ENCODE results near the gene SEZ6L.

The SEZ6L gene

GRCh38 chr22:26251869-26252268 is 82.6 kb downstream of the SEZ6L start:
- FAIRE-seq: no peak

GRCh38 chr22:26259510-26259909 is 90.2 kb downstream of the SEZ6L start:
- no peak for FAIRE-seq

- no peak for FAIRE-seq
Measured at GRCh38 chr22:26264162-26264561, 94.9 kb downstream of the SEZ6L start.

GRCh38 chr22:26265281-26265680 is 96.0 kb downstream of the SEZ6L start:
- FAIRE-seq: no peak

GRCh38 chr22:26265909-26266308 is 96.6 kb downstream of the SEZ6L start:
- FAIRE-seq: no peak

GRCh38 chr22:26267856-26268255 is 98.6 kb downstream of the SEZ6L start:
- FAIRE-seq: no peak

- FAIRE-seq: no peak
Measured at GRCh38 chr22:26269572-26269971, 100.3 kb downstream of the SEZ6L start.

GRCh38 chr22:26271427-26271826 is 102.2 kb downstream of the SEZ6L start:
- no peak for FAIRE-seq

- FAIRE-seq: no peak
Measured at GRCh38 chr22:26273011-26273675, 103.9 kb downstream of the SEZ6L start.

- no peak for FAIRE-seq
Measured at GRCh38 chr22:26276529-26277160, 107.4 kb downstream of the SEZ6L start.

- no peak for FAIRE-seq
Measured at GRCh38 chr22:26281941-26282340, 112.7 kb downstream of the SEZ6L start.

- FAIRE-seq: no peak
Measured at GRCh38 chr22:26283330-26283729, 114.1 kb downstream of the SEZ6L start.

- no peak for FAIRE-seq
Measured at GRCh38 chr22:26285632-26286031, 116.4 kb downstream of the SEZ6L start.

GRCh38 chr22:26286091-26286820 is 117.0 kb downstream of the SEZ6L start:
- FAIRE-seq: no peak

GRCh38 chr22:26287382-26288225 is 118.3 kb downstream of the SEZ6L start:
- FAIRE-seq: no peak

- FAIRE-seq: no peak
Measured at GRCh38 chr22:26289611-26290101, 120.4 kb downstream of the SEZ6L start.

GRCh38 chr22:26291940-26292666 is 122.8 kb downstream of the SEZ6L start:
- FAIRE-seq: no peak

GRCh38 chr22:26292667-26292995 is 123.4 kb downstream of the SEZ6L start:
- FAIRE-seq: no peak

- FAIRE-seq: no peak
Measured at GRCh38 chr22:26295563-26296126, 126.4 kb downstream of the SEZ6L start.

- FAIRE-seq: no peak
Measured at GRCh38 chr22:26298605-26299310, 129.5 kb downstream of the SEZ6L start.

GRCh38 chr22:26302726-26303125 is 133.5 kb downstream of the SEZ6L start:
- FAIRE-seq: no peak

Measured in islet of Langerhans (tissue), 1 donor.